HEK293 (cell line): Measurements from ENCODE around the gene EXOC3L2.

ENCODE experiments used
- CTCF ChIA-PET: fragments of 350-600 bp; formaldehyde crosslinking; extraction: SDS; loops from one replicate; lab custom pipeline; 2021; ENCODE audit warnings: antibody characterized with exemption; lab: Yijun Ruan, JAX
- POLR2A ChIA-PET: fragments of 300-600 bp; formaldehyde crosslinking; extraction: SDS; loops from one replicate; lab custom pipeline; 2020; ENCODE audit warnings: antibody characterized with exemption, inconsistent platforms; lab: Yijun Ruan, JAX
- H3K27ac ChIP-seq: fragments of 200-500 bp; sonication (Bioruptor generic); 2 replicates; pipeline ENCODE4 v1.5.1; 2014; ENCODE audit warnings: low read depth, low read length, control low read depth, inconsistent platforms; ENCODE audit errors: extremely low read depth
- H3K36me3 ChIP-seq, 2 experiments: fragments of 200-500 bp in 1 of 2; sonication (Bioruptor generic) in 1 of 2; 1 replicate in 1 of 2; 2 replicates in 1 of 2; pipeline ENCODE4 v1.5.1; 2014 to 2017; ENCODE audit warnings: inconsistent platforms in 2 of 2, low read length in 2 of 2; ENCODE audit not compliant: control insufficient read depth in 2 of 2, insufficient read depth in 1 of 2
- H3K4me1 ChIP-seq: fragments of 200-500 bp; sonication (Bioruptor generic); 2 replicates; pipeline ENCODE4 v1.5.1; 2014; ENCODE audit warnings: mild to moderate bottlenecking, low read length, inconsistent platforms; ENCODE audit not compliant: control insufficient read depth, insufficient read depth
- H3K4me3 ChIP-seq: 2 replicates; pipeline ENCODE4 v1.5.1; 2011; ENCODE audit warnings: low read depth, mild to moderate bottlenecking, control low read depth, low read length, moderate library complexity
- H3K9me3 ChIP-seq: fragments of 200-500 bp; sonication (Bioruptor generic); 2 replicates; pipeline ENCODE4 v1.5.1; 2014; ENCODE audit warnings: low read depth, low read length, inconsistent platforms; ENCODE audit not compliant: control insufficient read depth, insufficient read depth
- BCL11A ChIP-seq: fragments of 450-650 bp; formaldehyde crosslinking; IDR thresholded peaks from 2 replicates; pipeline ENCODE4 v1.5.1; 2016; ENCODE audit warnings: low read depth, missing biosample characterization, missing genetic modification characterization
- IKZF3 ChIP-seq: fragments of 450-650 bp; IDR thresholded peaks from 2 replicates; pipeline ENCODE4 v1.5.0; 2018; ENCODE audit warnings: missing biosample characterization, mild to moderate bottlenecking, missing genetic modification characterization, moderate library complexity
- KLF7 ChIP-seq: fragments of 450-650 bp; formaldehyde crosslinking; IDR thresholded peaks from 2 replicates; pipeline ENCODE4 v1.5.1; 2016; ENCODE audit warnings: missing biosample characterization, missing genetic modification characterization, borderline replicate concordance
- PRDM1 ChIP-seq: fragments of 450-650 bp; formaldehyde crosslinking; IDR thresholded peaks from 2 replicates; pipeline ENCODE4; 2016; ENCODE audit warnings: missing biosample characterization, missing genetic modification characterization
- YY1 ChIP-seq: fragments of 450-650 bp; formaldehyde crosslinking; IDR thresholded peaks from 2 replicates; pipeline ENCODE4 v1.5.1; 2018; ENCODE audit warnings: missing biosample characterization, missing genetic modification characterization
- ZFHX2 ChIP-seq: fragments of 450-650 bp; formaldehyde crosslinking; conservative IDR thresholded peaks from 2 replicates; pipeline ENCODE4 v1.5.1; 2016; ENCODE audit warnings: missing biosample characterization, missing genetic modification characterization
- ZNF16 ChIP-seq: fragments of 450-650 bp; formaldehyde crosslinking; IDR thresholded peaks from 2 replicates; pipeline ENCODE4 v1.5.1; 2016; ENCODE audit warnings: low read depth, missing biosample characterization, missing genetic modification characterization
- ZNF2 ChIP-seq: fragments of 450-650 bp; formaldehyde crosslinking; IDR thresholded peaks from 2 replicates; pipeline ENCODE4 v1.5.1; 2016; ENCODE audit warnings: missing biosample characterization, missing genetic modification characterization
- ZNF214 ChIP-seq: fragments of 450-650 bp; formaldehyde crosslinking; IDR thresholded peaks from 2 replicates; pipeline ENCODE4 v1.5.1; 2017; ENCODE audit warnings: missing biosample characterization, mild to moderate bottlenecking, missing genetic modification characterization, borderline replicate concordance
- ZNF274 ChIP-seq, 2 experiments: fragments of 200-500 bp in 1 of 2; fragments of 450-650 bp in 1 of 2; sonication (Bioruptor generic) in 1 of 2; formaldehyde crosslinking in 1 of 2; IDR thresholded peaks; 2 replicates each; pipeline versions ENCODE4 v1.5.1 to v1.6.1; 2014 to 2016; ENCODE audit warnings: borderline replicate concordance in 1 of 2, inconsistent platforms in 1 of 2, low read length in 1 of 2, missing biosample characterization in 1 of 2, missing genetic modification characterization in 1 of 2
- ZNF404 ChIP-seq: fragments of 450-650 bp; formaldehyde crosslinking; IDR thresholded peaks from 2 replicates; pipeline ENCODE4 v1.5.1; 2017; ENCODE audit warnings: missing biosample characterization, missing genetic modification characterization
- ZNF501 ChIP-seq: fragments of 450-650 bp; formaldehyde crosslinking; IDR thresholded peaks from 2 replicates; pipeline ENCODE4 v1.5.1; 2016; ENCODE audit warnings: missing biosample characterization, missing genetic modification characterization
- ZNF529 ChIP-seq: fragments of 450-650 bp; formaldehyde crosslinking; IDR thresholded peaks from 2 replicates; pipeline ENCODE4 v1.5.1; 2017; ENCODE audit warnings: missing genetic modification characterization, missing biosample characterization; ENCODE audit not compliant: insufficient replicate concordance
- ZNF548 ChIP-seq: fragments of 450-650 bp; formaldehyde crosslinking; IDR thresholded peaks from 2 replicates; pipeline ENCODE4 v1.5.1; 2016; ENCODE audit warnings: missing biosample characterization, missing genetic modification characterization
- ZNF561 ChIP-seq: fragments of 450-650 bp; IDR thresholded peaks from 2 replicates; pipeline ENCODE4 v1.5.1; 2018; ENCODE audit warnings: missing biosample characterization, missing genetic modification characterization, borderline replicate concordance
- ZNF623 ChIP-seq: fragments of 450-650 bp; formaldehyde crosslinking; IDR thresholded peaks from 2 replicates; pipeline ENCODE4 v1.5.1; 2016; ENCODE audit warnings: missing biosample characterization, missing genetic modification characterization
- ZNF626 ChIP-seq: fragments of 450-650 bp; sonication (Bioruptor Pico); formaldehyde crosslinking; IDR thresholded peaks from 2 replicates; pipeline ENCODE4 v1.5.1; 2018; ENCODE audit warnings: missing biosample characterization, missing genetic modification characterization, inconsistent platforms
- TF ChIP-seq, protein P1 (sequence below): sonication (generic); formaldehyde crosslinking; IDR thresholded peaks from 2 replicates; pipeline ENCODE4 v1.8.1; 2022; ENCODE audit warnings: mild to moderate bottlenecking, moderate library complexity, missing genetic modification reagents
- TF ChIP-seq, protein P2 (sequence below): fragments of 450-650 bp; formaldehyde crosslinking; IDR thresholded peaks from 2 replicates; pipeline ENCODE4 v1.5.1; 2017; ENCODE audit warnings: missing biosample characterization, missing genetic modification characterization
- TF ChIP-seq, protein P3 (sequence below): fragments of 450-650 bp; formaldehyde crosslinking; IDR thresholded peaks from 2 replicates; pipeline ENCODE4 v1.5.1; 2016; ENCODE audit warnings: missing biosample characterization, missing genetic modification characterization
- TF ChIP-seq, protein P4 (sequence below): fragments of 450-650 bp; formaldehyde crosslinking; IDR thresholded peaks from 2 replicates; pipeline ENCODE4 v1.5.1; 2016; ENCODE audit warnings: missing biosample characterization, missing genetic modification characterization
- TF ChIP-seq, protein P5 (sequence below): fragments of 450-650 bp; formaldehyde crosslinking; optimal IDR thresholded peaks from 2 replicates; pipeline ENCODE3; 2016; ENCODE audit warnings: missing biosample characterization, mild to moderate bottlenecking, missing genetic modification characterization

Gene EXOC3L2

DNA sequence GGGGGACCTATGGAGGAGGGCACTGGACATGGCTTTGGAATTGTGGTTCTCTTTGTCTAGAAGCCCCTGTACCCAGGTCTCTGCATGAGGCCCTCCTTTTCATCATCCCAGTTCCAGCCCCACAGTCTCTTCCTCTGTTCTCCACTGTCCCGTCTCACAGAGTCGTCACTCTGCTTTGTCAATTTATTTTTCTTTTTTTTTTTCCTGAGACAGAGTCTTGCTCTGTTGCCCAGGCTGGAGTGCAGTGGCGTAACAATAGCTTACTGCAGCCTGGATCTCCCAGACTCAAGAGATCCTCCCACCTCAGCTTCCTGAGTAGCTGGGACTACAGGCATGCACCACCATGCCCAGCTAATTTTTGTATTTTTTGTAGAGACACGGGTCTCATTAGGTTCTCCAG is 619 bp upstream of the EXOC3L2 start (continued):
- TF ChIP-seq, protein P1, sequence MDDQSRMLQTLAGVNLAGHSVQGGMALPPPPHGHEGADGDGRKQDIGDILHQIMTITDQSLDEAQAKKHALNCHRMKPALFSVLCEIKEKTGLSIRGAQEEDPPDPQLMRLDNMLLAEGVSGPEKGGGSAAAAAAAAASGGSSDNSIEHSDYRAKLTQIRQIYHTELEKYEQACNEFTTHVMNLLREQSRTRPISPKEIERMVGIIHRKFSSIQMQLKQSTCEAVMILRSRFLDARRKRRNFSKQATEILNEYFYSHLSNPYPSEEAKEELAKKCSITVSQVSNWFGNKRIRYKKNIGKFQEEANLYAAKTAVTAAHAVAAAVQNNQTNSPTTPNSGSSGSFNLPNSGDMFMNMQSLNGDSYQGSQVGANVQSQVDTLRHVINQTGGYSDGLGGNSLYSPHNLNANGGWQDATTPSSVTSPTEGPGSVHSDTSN (CRISPR knock-in tag), result no peak
- TF ChIP-seq ZNF404 (tag by site-specific recombination) (no peak), ZNF529 (tag by site-specific recombination) (no peak), ZFHX2 (tag by site-specific recombination) (no peak), ZNF274 (IDR thresholded peaks at IDR 0.05; ENCODE audit: low read length) (no peak), ZNF274 (tag by site-specific recombination; IDR thresholded peaks at IDR 0.05; ENCODE audit: borderline replicate concordance) (no peak)

DNA sequence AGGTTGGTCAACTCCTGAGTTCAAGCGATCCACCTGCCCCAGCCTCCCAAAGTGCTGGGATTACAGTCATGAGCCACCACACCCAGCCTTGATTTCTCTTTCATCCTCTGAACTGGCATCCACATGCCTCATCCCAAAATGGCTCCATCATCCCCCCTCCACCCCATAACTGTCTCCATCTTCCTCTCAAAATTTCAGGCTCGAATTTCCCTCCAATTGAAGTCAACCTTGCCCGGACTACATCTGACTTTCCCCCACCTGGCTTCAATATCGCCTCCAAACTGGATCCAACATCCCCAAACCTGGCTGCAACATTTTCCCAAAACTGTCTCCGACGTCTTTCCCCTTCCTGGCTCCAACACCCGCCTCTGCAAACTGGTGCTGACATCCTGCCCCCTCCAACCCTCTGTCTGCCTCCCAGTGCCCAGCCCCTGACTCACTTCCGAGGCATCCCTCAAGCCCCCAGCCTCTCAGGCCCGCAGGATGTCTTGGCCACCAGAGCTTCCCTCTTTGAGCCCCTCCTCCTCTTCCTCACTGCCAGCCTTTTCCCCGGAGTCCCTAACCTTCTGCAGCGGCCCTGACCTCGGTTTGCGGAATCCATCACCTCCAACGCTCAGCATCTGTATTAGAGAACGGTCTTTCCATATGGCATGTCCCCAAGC is 943 bp downstream of the EXOC3L2 start:
- no peak for TF ChIP-seq ZNF623 (tag by site-specific recombination)
- TF ChIP-seq, protein P2, sequence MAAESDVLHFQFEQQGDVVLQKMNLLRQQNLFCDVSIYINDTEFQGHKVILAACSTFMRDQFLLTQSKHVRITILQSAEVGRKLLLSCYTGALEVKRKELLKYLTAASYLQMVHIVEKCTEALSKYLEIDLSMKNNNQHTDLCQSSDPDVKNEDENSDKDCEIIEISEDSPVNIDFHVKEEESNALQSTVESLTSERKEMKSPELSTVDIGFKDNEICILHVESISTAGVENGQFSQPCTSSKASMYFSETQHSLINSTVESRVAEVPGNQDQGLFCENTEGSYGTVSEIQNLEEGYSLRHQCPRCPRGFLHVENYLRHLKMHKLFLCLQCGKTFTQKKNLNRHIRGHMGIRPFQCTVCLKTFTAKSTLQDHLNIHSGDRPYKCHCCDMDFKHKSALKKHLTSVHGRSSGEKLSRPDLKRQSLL (tag by site-specific recombination), result peak; percentile 97
- Histone ChIP-seq H3K4me3 (no peak overlapping the region), H3K27ac (no peak overlapping the region), H3K36me3 (no peaks in the 10 kb centered on the region), H3K9me3 (no peaks in the 10 kb centered on the region), H3K4me1 (no peaks in the 10 kb centered on the region)
- POLR2A ChIA-PET, result no interaction called here
- CTCF ChIA-PET, result no interaction called here

DNA sequence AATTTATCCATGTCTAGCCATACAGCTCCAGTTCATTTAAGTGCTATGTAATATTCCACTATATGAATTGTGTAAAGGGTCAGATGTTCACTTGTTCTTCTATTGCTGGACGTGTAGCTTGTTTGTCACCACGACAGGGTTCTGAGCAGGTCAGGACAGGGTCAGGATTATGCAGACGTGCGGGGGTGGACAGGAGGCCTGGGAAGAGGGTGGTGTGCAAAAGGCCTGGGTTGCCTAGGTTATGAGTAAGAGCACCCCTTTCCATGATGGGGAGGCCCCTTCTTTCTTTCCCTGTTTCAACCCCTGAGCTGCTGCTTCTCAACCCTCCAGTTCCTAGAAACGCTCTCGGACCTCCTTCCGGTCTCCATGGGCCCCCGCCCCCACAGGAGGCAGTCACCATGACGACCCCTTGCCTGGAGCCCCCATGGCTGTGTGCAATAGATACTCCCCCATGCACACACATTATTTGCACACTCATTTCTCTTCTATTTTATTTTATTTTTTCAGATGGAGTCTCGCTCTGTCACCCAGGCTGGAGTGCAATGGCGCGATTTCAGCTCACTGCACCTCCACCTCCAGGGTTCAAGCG is 2.0 kb downstream of the EXOC3L2 start:
- Histone ChIP-seq H3K4me1 (no peaks in the 10 kb centered on the region), H3K27ac (no peak overlapping the region), H3K36me3 (no peaks in the 10 kb centered on the region), H3K4me3 (no peak overlapping the region), H3K9me3 (no peaks in the 10 kb centered on the region)
- ChIA-PET POLR2A (interaction anchor here (1.1 kb wide), 1 partner anchor 67 kb away, joined by 3 read pairs; no protein-coding TSS in a partner anchor), CTCF (interaction anchor here (0.7 kb wide), 1 partner anchor 589 kb away, joined by 3 read pairs; no protein-coding TSS in a partner anchor)
- TF ChIP-seq ZNF561 (tag by site-specific recombination) (no peak), BCL11A (no peak), ZNF548 (tag by site-specific recombination) (no peak), ZNF626 (tag by site-specific recombination) (no peak), IKZF3 (no peak), ZNF16 (no peak), KLF7 (tag by site-specific recombination) (no peak), YY1 (tag by site-specific recombination) (no peak), PRDM1 (tag by site-specific recombination) (no peak), ZNF501 (tag by site-specific recombination) (no peak), ZNF214 (tag by site-specific recombination) (no peak), ZNF2 (no peak)
- TF ChIP-seq, protein P3, sequence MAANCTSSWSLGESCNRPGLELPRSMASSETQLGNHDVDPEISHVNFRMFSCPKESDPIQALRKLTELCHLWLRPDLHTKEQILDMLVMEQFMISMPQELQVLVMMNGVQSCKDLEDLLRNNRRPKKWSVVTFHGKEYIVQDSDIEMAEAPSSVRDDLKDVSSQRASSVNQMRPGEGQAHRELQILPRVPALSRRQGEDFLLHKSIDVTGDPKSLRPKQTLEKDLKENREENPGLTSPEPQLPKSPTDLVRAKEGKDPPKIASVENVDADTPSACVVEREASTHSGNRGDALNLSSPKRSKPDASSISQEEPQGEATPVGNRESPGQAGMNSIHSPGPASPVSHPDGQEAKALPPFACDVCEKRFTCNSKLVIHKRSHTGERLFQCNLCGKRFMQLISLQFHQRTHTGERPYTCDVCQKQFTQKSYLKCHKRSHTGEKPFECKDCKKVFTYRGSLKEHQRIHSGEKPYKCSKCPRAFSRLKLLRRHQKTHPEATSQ, result no peak
- TF ChIP-seq, protein P4, sequence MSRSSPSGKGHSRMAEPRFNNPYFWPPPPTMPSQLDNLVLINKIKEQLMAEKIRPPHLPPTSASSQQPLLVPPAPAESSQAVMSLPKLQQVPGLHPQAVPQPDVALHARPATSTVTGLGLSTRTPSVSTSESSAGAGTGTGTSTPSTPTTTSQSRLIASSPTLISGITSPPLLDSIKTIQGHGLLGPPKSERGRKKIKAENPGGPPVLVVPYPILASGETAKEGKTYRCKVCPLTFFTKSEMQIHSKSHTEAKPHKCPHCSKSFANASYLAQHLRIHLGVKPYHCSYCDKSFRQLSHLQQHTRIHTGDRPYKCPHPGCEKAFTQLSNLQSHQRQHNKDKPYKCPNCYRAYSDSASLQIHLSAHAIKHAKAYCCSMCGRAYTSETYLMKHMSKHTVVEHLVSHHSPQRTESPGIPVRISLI, result no peak
- TF ChIP-seq, protein P5, sequence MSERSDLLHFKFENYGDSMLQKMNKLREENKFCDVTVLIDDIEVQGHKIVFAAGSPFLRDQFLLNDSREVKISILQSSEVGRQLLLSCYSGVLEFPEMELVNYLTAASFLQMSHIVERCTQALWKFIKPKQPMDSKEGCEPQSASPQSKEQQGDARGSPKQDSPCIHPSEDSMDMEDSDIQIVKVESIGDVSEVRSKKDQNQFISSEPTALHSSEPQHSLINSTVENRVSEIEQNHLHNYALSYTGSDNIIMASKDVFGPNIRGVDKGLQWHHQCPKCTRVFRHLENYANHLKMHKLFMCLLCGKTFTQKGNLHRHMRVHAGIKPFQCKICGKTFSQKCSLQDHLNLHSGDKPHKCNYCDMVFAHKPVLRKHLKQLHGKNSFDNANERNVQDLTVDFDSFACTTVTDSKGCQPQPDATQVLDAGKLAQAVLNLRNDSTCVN, result no peak
